IPS-20b (cell line): ENCODE measurements around the gene CBARP.
"Not testable (repeated sequence)": the region's sequence is repeated elsewhere in the genome, so short reads cannot be mapped to it uniquely, and the experiment has no call there.

ENCODE experiments used
- H3K27ac ChIP-seq: one replicate; pipeline ENCODE4 v1.5.1; 2013; ENCODE audit warnings: low read length
- H3K27me3 ChIP-seq: 2 replicates; pipeline ENCODE4 v1.6.1; 2013; ENCODE audit warnings: mild to moderate bottlenecking, low read length, inconsistent platforms; ENCODE audit not compliant: insufficient read depth
- H3K36me3 ChIP-seq: 2 replicates; pipeline ENCODE4 v1.6.1; 2013; ENCODE audit warnings: low read depth, mild to moderate bottlenecking, inconsistent platforms, low read length, moderate library complexity; ENCODE audit not compliant: insufficient read depth
- H3K4me1 ChIP-seq: 2 replicates; pipeline ENCODE4 v1.6.1; 2013; ENCODE audit warnings: mild to moderate bottlenecking, control low read depth, inconsistent platforms, low read length, moderate library complexity; ENCODE audit not compliant: insufficient read depth
- H3K4me3 ChIP-seq: 2 replicates; pipeline ENCODE4 v1.5.1; 2013; ENCODE audit warnings: mild to moderate bottlenecking, low read length, inconsistent platforms
- H3K9ac ChIP-seq: 2 replicates; pipeline ENCODE4 v1.6.1; 2013; ENCODE audit warnings: low read depth, mild to moderate bottlenecking, inconsistent platforms, low read length, moderate library complexity
- H3K9me3 ChIP-seq: 2 replicates; pipeline ENCODE4 v1.6.1; 2013; ENCODE audit warnings: mild to moderate bottlenecking, low read depth, low read length, inconsistent platforms; ENCODE audit not compliant: insufficient read depth

Gene CBARP

DNA sequence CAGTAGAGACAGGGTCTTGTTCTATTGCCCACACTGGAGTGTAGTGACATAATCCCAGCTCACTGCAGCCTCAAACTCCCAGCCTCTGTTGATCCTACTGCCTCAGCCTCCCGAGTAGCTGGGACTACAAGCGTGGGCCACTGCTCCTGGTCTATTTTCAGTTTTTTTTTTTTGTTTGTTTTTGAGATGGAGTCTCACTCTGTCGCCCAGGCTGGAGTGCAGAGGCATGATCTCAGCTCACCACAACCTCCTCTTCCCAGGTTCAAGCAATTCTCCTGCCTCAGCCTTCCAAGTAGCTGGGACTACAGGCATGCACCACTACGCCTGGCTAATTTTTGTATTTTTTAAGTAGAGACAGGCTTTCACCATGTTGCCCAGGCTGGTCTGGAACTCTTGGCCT is 37.2 kb downstream of the CBARP start:
- H3K4me1 ChIP-seq, H3K9ac ChIP-seq, H3K4me3 ChIP-seq, H3K27ac ChIP-seq, H3K36me3 ChIP-seq, H3K27me3 ChIP-seq, H3K9me3 ChIP-seq: not testable (repeated sequence)

DNA sequence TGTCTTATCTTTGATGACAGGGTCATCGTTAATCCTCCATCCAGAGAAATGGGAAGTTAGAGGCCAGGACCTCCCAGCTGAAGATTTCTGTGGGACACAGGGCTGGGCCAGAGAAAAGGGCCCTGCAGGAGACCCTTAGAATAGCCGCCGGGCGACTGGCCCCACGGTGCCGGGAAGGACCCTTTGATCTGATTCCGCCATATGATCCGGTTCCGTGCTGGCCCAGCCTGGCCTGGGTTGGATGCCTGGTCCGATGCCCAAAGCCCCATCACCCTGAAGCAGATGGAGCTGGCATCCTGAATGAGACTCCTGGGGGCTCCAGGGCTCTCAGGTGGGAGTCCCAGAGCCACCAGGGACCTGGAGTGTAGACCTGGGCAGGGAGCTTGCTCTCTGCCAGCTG is 38.3 kb downstream of the CBARP start:
- no peaks in the 10 kb centered on the region for H3K36me3 ChIP-seq
- H3K9ac ChIP-seq: no peak overlapping the region
- no peak overlapping the region for H3K4me3 ChIP-seq
- no peaks in the 10 kb centered on the region for H3K4me1 ChIP-seq
- H3K27me3 ChIP-seq: no peaks in the 10 kb centered on the region
- no peak overlapping the region for H3K27ac ChIP-seq
- H3K9me3 ChIP-seq: no peaks in the 10 kb centered on the region

DNA sequence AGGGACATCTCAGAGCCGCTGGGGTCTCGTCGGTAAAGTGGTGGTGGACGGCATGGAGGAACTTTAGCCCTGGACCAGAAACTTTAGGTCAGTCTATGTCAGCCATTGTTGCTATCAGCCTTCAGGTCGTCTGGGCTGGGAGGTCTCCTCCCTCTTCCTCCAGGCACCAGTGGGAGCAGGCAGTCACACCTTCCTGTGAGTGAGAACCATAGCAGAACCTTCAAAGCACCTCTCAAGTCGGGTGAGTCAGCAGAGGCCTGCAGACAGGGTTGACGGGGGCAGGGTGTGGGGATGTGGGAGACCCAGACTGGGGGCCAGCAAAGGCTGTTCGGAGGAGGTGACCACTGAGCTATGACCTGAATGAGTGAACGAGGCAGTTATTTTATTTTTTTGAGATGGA is 48.4 kb downstream of the CBARP start:
- Histone ChIP-seq H3K27me3 (no peaks in the 10 kb centered on the region), H3K9me3 (no peaks in the 10 kb centered on the region), H3K36me3 (no peaks in the 10 kb centered on the region), H3K27ac (no peak overlapping the region), H3K4me3 (no peak overlapping the region), H3K4me1 (no peaks in the 10 kb centered on the region), H3K9ac (no peak overlapping the region)

DNA sequence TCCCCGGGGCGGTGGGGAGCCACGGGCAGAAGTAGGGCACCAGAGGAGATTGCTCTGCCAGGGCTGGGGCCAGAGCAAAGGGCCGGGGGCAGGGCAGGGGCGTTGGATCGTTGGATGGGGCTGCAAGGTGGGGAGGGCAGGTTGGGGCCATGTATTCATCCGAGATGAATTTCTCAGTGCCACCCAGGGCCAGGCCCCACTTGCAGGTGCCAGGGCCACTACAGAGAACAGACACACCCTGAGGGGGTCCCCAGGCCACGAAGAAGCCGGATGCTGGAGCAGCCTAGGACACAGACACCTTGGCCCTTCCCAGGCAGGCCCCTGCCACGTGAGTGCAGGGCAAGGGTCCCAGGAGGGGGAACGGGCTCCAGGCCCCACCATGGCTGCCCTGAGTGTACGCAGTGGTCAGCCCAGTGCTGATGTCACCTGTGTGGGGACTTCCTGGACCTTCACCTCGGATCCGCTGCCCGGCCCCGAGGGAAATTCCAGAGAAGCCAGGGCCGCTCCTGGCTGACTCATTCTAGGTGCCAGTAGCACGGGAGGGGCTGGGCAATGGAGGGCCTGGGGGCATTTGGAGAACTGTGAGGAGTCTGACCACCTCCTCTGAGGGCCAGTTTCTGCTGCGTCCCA is 54.1 kb downstream of the CBARP start:
- Histone ChIP-seq H3K9ac (no peak overlapping the region), H3K9me3 (no peaks in the 10 kb centered on the region), H3K27ac (no peak overlapping the region)

DNA sequence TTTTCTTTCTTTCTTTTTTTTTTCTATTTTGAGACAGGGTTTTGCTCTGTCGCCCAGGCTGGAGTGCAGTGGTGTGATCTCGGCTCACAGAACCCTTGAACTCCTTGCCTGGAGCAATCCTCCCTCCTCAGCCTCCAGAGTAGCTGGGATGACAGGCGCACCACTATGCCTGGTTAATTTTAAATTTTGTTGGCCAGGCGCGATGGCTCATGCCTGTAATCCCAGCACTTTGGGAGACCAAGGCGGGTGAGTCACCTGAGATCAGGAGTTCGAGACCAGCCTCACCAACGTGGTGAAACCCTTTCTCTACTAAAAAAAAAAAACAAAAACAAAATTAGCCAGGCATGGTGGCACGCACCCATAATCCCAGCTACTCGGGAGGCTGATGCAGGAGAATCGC is 55.1 kb downstream of the CBARP start:
- Histone ChIP-seq H3K36me3 (no peaks in the 10 kb centered on the region), H3K4me1 (peaks cover 4% of the 10 kb centered on the region; the same call in 1 of the 2 replicates), H3K27ac (no peak overlapping the region), H3K4me3 (no peak overlapping the region), H3K9ac (no peak overlapping the region), H3K27me3 (no peaks in the 10 kb centered on the region), H3K9me3 (no peaks in the 10 kb centered on the region)

More for the DNA sequence above, 54.1 kb downstream of the CBARP start:
- Histone ChIP-seq H3K4me1 (peaks cover 4% of the 10 kb centered on the region; the same call in 1 of the 2 replicates), H3K36me3 (no peaks in the 10 kb centered on the region), H3K27me3 (no peaks in the 10 kb centered on the region), H3K4me3 (no peak overlapping the region)

DNA sequence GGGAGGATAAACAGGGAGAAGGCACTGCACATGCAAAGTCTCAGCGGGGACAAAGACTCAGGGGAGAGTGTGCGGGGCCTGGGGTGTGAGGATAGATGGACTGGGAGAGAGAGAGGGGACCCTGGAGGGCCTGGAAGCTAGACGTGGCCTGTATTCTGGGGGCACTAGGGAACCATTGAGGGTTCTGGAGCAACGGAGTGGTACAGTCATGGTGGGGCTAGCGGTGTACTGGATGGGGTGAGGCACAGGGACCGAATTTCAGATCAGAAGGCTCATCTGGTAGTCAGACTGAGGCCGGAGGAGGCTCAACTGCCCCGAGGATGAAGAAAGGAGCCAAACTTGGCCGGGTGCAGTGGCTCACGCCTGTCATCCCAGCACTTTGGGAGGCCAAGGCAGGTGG is 55.7 kb downstream of the CBARP start:
- no peak overlapping the region for H3K27ac ChIP-seq
- no peak overlapping the region for H3K4me3 ChIP-seq
- no peaks in the 10 kb centered on the region for H3K27me3 ChIP-seq
- peak overlapping the region; percentile 30; the same call in 1 of the 2 replicates for H3K9ac ChIP-seq
- no peaks in the 10 kb centered on the region for H3K9me3 ChIP-seq
- H3K36me3 ChIP-seq: no peaks in the 10 kb centered on the region
- peaks cover 4% of the 10 kb centered on the region; the same call in 1 of the 2 replicates for H3K4me1 ChIP-seq

DNA sequence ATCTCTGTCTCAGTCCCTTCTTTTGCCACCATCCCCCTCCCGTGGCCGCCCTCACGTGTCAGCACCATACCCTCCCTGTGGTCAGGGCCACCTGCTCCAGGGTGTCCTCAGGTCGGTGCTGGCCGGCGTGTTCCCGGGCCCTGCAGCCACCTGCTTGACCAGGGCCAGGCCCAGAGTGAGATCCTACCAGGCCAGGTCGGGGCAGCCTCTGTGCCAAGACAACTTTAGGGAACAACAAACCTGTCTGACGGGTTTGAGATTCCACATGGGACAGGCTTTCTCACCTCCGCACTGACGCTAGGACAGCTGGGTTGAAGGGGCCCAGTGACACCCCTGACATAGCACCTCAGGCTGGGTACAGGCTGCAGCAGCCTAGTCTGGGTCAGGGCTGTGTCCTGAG is 56.2 kb downstream of the CBARP start:
- Histone ChIP-seq H3K4me1 (peaks cover 4% of the 10 kb centered on the region; the same call in 1 of the 2 replicates), H3K9me3 (no peaks in the 10 kb centered on the region), H3K4me3 (no peak overlapping the region), H3K27me3 (no peaks in the 10 kb centered on the region), H3K27ac (no peak overlapping the region), H3K36me3 (no peaks in the 10 kb centered on the region), H3K9ac (peak overlapping the region; percentile 30; the same call in 1 of the 2 replicates)
